GM12878 (cell line): ENCODE measurements around the gene RDH5. TPM values are rescaled to one million over a fixed set of nuclear protein-coding genes. Genes with fewer than 3 reads are reported as not detected.

ENCODE experiments used
- ATAC-seq: fragments of 200-7000 bp; cut with Tn5 transposase; 3 replicates; pipeline ENCODE4 v1.9.1; 2020; ENCODE audit warnings: mild to moderate bottlenecking, moderate library complexity
- BruUV-seq: library from RNA; stranded (reverse); fragments of 400-500 nt; replicated peaks from 2 replicates; lab custom pipeline; 2021; lab: Mats Ljungman, UMichigan
- CTCF ChIA-PET: fragments of 300-600 bp; sonication (Branson Sonifier 250); formaldehyde crosslinking; extraction: SDS; loops from one replicate; lab custom pipeline; 2021; ENCODE audit warnings: inconsistent platforms; lab: Yijun Ruan, JAX
- POLR2A ChIA-PET: fragments of 350-600 bp; formaldehyde crosslinking; extraction: SDS; loops from one replicate; lab custom pipeline; 2021; ENCODE audit warnings: inconsistent platforms; lab: Charles Lee
- RAD21 ChIA-PET: fragments of 300-600 bp; sonication (Branson Sonifier 250); formaldehyde crosslinking; loops from one replicate; lab custom pipeline; 2023; ENCODE audit warnings: antibody characterized with exemption; ENCODE audit not compliant: unreplicated experiment; lab: Charles Lee
- SMC1A ChIA-PET: fragments of 300-600 bp; sonication (Branson Sonifier 250); formaldehyde crosslinking; loops from one replicate; lab custom pipeline; 2023; ENCODE audit not compliant: unreplicated experiment, uncharacterized antibody; lab: Charles Lee
- DNase-seq: peaks from one replicate; pipeline ENCODE4 v3.0.0-alpha.2; 2011; ENCODE audit warnings: low read depth, low spot score
- FAIRE-seq: peaks from 3 replicates; lab custom pipeline; 2011; peaks lifted over from hg19 to GRCh38; lab: Jason Lieb, UNC
- H2AFZ ChIP-seq: 2 replicates; pipeline ENCODE4 v1.6.0; 2011; ENCODE audit warnings: low read depth, low read length, control low read depth; ENCODE audit not compliant: control insufficient read depth
- H3K27ac ChIP-seq: 2 replicates; pipeline ENCODE4 v1.5.1; 2011; ENCODE audit warnings: control low read depth; ENCODE audit not compliant: control insufficient read depth, insufficient read depth
- H3K27me3 ChIP-seq, 2 experiments: replicated peaks in 1 of 2; 2 replicates each; pipeline versions ENCODE4 v1.6.0 to v1.6.1; 2011; ENCODE audit warnings: low read length in 1 of 2; ENCODE audit not compliant: control insufficient read depth in 2 of 2, insufficient read depth in 2 of 2
- H3K36me3 ChIP-seq, 2 experiments: 2 replicates each; pipeline ENCODE4 v1.5.1; 2011; ENCODE audit warnings: low read length in 1 of 2; ENCODE audit not compliant: control insufficient read depth in 2 of 2, insufficient read depth in 2 of 2
- H3K4me1 ChIP-seq: 2 replicates; pipeline ENCODE4 v1.6.1; 2011; ENCODE audit warnings: mild to moderate bottlenecking, low read length, moderate library complexity, mixed read lengths; ENCODE audit not compliant: control insufficient read depth, insufficient read depth
- H3K4me2 ChIP-seq: 2 replicates; pipeline ENCODE4 v1.6.0; 2011; ENCODE audit warnings: control low read depth; ENCODE audit not compliant: control insufficient read depth, insufficient read depth
- H3K4me3 ChIP-seq: fragments of 200-600 bp; sonication (generic); 2 replicates; pipeline ENCODE4 v1.5.1; 2016
- H3K79me2 ChIP-seq: 2 replicates; pipeline ENCODE4 v1.6.0; 2011; ENCODE audit warnings: low read length; ENCODE audit not compliant: control insufficient read depth, insufficient read depth
- H3K9ac ChIP-seq: 2 replicates; pipeline ENCODE4 v1.8.0; 2011; ENCODE audit warnings: low read length, control low read depth, mixed read lengths; ENCODE audit not compliant: control insufficient read depth, insufficient read depth
- H3K9me3 ChIP-seq: replicated peaks from 3 replicates; pipeline ENCODE4 v1.5.1; 2011; ENCODE audit warnings: mild to moderate bottlenecking, low read length; ENCODE audit not compliant: control insufficient read depth, insufficient read depth
- H4K20me1 ChIP-seq: 2 replicates; pipeline ENCODE4 v1.6.0; 2011; ENCODE audit not compliant: control insufficient read depth, insufficient read depth
- ETV6 ChIP-seq, 2 experiments: fragments of 450-650 bp in 1 of 2; IDR thresholded peaks in 1 of 2; conservative IDR thresholded peaks in 1 of 2; 2 replicates each; pipeline ENCODE4 v1.6.1; 2014; ENCODE audit warnings: antibody characterized with exemption in 1 of 2, borderline replicate concordance in 1 of 2, low read depth in 1 of 2, mild to moderate bottlenecking in 1 of 2, moderate library complexity in 1 of 2
- JUNB ChIP-seq: IDR thresholded peaks from 2 replicates; pipeline ENCODE4 v1.6.1; 2016; ENCODE audit warnings: antibody characterized with exemption, mild to moderate bottlenecking
- SIN3A ChIP-seq: IDR thresholded peaks from 2 replicates; pipeline ENCODE4 v1.6.1; 2012; ENCODE audit warnings: low read depth, low read length, improper control_type of control experiment
- SRF ChIP-seq, 2 experiments: IDR thresholded peaks; 2 replicates each; pipeline ENCODE4 v1.6.1; 2011; ENCODE audit warnings: low read depth in 2 of 2, low read length in 2 of 2, mild to moderate bottlenecking in 1 of 2, moderate library complexity in 1 of 2
- TCF3 ChIP-seq: IDR thresholded peaks from 2 replicates; pipeline ENCODE4 v1.6.1; 2012; ENCODE audit warnings: low read depth, mild to moderate bottlenecking, low read length, borderline replicate concordance; ENCODE audit not compliant: insufficient read depth
- WGBS: methylation state at CpG from one replicate; pipeline ENCODE4 v1.1.6; 2016; ENCODE audit warnings: low lambda C conversion rate; ENCODE audit not compliant: insufficient replicate concordance, insufficient coverage; ENCODE audit errors: missing lambda C conversion rate; 5-methylcytosine and 5-hydroxymethylcytosine counted together
- in situ Hi-C: fragments of 300-500 bp; cut with MboI; formaldehyde crosslinking; loops from 9 replicates; pipeline ENCODE4 v1.14.3; 2018; ENCODE audit warnings: mixed read lengths
- intact Hi-C: fragments of 100-400 bp; cut with micrococcal nuclease; formaldehyde crosslinking; loops from one replicate; pipeline ENCODE4 v1.14.2; 2022; ENCODE audit not compliant: unreplicated experiment
- polyA plus RNA-seq, 11 experiments: library from polyadenylated mRNA; depleted of rRNA in 4 of 11; unstranded in 6 of 11; stranded (reverse) in 5 of 11; fragments of >200 nt; fragmentation: Nextera tagmentation in 4 of 11; fragmentation: Illumina TruSeq in 1 of 11; extraction: Ambion mirVana in 4 of 11; extraction: Trizol in 1 of 11; gene quantifications; 1 replicate in 1 of 11; 2 replicates in 10 of 11; pipeline versions ENCODE4 v1.2.1 to v1.2.3, GENCODE V29; 2011 to 2016; ENCODE audit warnings: inconsistent platforms in 2 of 11, missing spikeins in 2 of 11, low read depth in 1 of 11
- total RNA-seq, 4 experiments: library from RNA; depleted of rRNA in 3 of 4; stranded (reverse); fragments of >200 nt in 3 of 4; fragmentation: Illumina TruSeq in 1 of 4; extraction: Trizol in 1 of 4; gene quantifications; 2 replicates each; pipeline versions ENCODE4 v1.2.1 to v1.2.3, GENCODE V29; 2013 to 2021

Gene RDH5
- total and polyA plus RNA-seq, 10 of the 15 experiments (the other 5 are each of a cell fraction or from before 2014, with no cell fraction given) = 2.6 to 11.6 (median 7.3) TPM

- ChIA-PET POLR2A (interaction anchor here (0.5 to 2.9 kb wide), 18 partner anchors 7 to 388 kb away, joined by 3 to 36 read pairs (median 6); partner anchors contain the start of genes CD63, DNAJC14, PA2G4 and PYM1), RAD21 (interaction anchor here (0.5 to 7.7 kb wide), 51 partner anchors 9 to 764 kb away, joined by 3 to 113 read pairs (median 8); partner anchors contain the start of genes BLOC1S1, CD63, DNAJC14 and ESYT1), CTCF (interaction anchor here (0.6 to 7.1 kb wide), 71 partner anchors 8 to 890 kb away, joined by 3 to 205 read pairs (median 8); partner anchors contain the start of genes BLOC1S1, CD63, DGKA and DNAJC14), SMC1A (interaction anchor here (0.6 to 5.2 kb wide), 52 partner anchors 8 to 454 kb away, joined by 3 to 51 read pairs (median 8); partner anchors contain the start of genes BLOC1S1, CD63, DGKA and ESYT1)
- ATAC-seq (peak; percentile 49), DNase-seq (no peak), FAIRE-seq (no peak)
- no peaks in the 10 kb centered on the region for H3K9me3 ChIP-seq
- in situ Hi-C loops (loop anchor here (5.0 kb wide), 2 partner anchors 205 to 295 kb away; no protein-coding TSS in a partner anchor), intact Hi-C loops (loop anchor here (1.0 to 10.0 kb wide), 12 partner anchors 8 to 447 kb away; partner anchors contain the start of genes BLOC1S1, CD63, RPL41 and RPS26)
- H3K27ac ChIP-seq = peak overlapping the region; percentile 45
- no TSS peak for BruUV-seq
- peak overlapping the region; percentile 91 for H3K4me2 ChIP-seq
- H3K4me3 ChIP-seq = peak overlapping the region; percentile 78
- WGBS = 43% methylated on average over 4 of the region's 4 CpGs
- no peak for TF ChIP-seq ETV6 (conservative IDR thresholded peaks at IDR 0.05 in 1 of 2, IDR thresholded peaks at IDR 0.05 in 1 of 2; ENCODE audit: borderline replicate concordance in 1 of 2, low read depth in 1 of 2)
- no peak for TF ChIP-seq SRF (IDR thresholded peaks at IDR 0.05; ENCODE audit: low read depth in 2 of 2, low read length in 2 of 2)
- TF ChIP-seq SIN3A = no peak
- no peak for TF ChIP-seq JUNB
- TF ChIP-seq TCF3 = 0 out of 2 replicates have a peak, but pooled peaks have one; percentile 1
- H3K27me3 ChIP-seq = no peaks in the 10 kb centered on the region
- H4K20me1 ChIP-seq = no peaks in the 10 kb centered on the region
- H2AFZ ChIP-seq = peak overlapping the region; percentile 91
- peaks cover 7% of the 10 kb centered on the region for H3K4me1 ChIP-seq
- H3K36me3 ChIP-seq = no peaks in the 10 kb centered on the region
- H3K79me2 ChIP-seq = no peaks in the 10 kb centered on the region
- H3K9ac ChIP-seq = peak overlapping the region; percentile 79
Measured at GRCh38 chr12:55737581-55738122, 17.5 kb downstream of the RDH5 start.
